ENCODE results near the gene MVB12A. TPM values are rescaled to one million over a fixed set of nuclear protein-coding genes. Genes with fewer than 3 reads are reported as not detected.

The MVB12A gene
- total and polyA plus RNA-seq, 2 of the 4 experiments (the other 2 are of a cell fraction) = 13.8 to 43.9 TPM

DNA sequence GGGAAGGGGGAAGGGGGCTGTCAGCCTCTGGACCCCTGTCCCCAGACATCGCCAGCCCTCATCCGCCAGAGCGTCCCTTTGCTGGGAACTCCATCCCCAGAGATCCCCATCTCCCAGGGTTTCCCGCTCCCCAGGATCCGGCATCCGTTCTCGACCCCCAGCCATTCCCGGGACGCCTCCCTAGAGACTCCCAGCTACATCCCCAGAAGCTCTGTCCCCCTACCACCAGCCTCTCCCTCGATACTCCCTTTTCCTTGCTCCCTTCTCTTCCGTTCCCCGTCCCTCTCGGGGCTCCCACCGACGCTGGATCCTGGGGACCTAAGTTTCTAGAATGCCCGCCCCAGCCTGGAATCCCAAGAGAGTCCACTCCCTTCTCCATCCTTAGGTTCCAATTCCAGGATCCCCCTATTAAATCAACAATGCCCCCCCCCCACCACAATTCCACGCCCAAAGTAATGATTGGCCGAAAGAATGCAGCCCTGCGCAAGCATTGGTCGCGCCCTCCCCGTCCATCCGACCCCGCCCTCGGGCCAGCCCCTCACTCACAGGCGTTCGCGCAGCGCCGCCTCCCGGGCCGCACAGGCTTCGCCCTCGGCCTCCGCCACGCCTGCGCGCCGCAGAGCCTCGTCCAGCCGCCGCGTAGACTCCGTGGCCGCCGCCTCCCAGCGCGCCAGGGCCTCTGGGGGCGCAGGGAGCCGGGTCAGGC is 29.0 kb upstream of the MVB12A start:
- in situ Hi-C loops (cut with MboI; ENCODE audit: low sequenced_read_pairs) = no loop called here
- no TSS peak for BruUV-seq (replicated peaks)
- H2AK9ac ChIP-seq (replicated peaks; ENCODE audit: low read depth, low read length, poor library complexity) = peak overlapping the region; percentile 23

More for the DNA sequence above, 29.0 kb upstream of the MVB12A start:
- H3K4me1 ChIP-seq (ENCODE audit: control insufficient read depth, insufficient read depth, low read length) = peaks cover 2% of the 10 kb centered on the region; the same call in 1 of the 2 replicates
- H2BK5ac ChIP-seq (ENCODE audit: low read depth, low read length, poor library complexity, severe bottlenecking) = no peak overlapping the region
- peak overlapping the region; percentile 51 for H3K4me3 ChIP-seq (ENCODE audit: insufficient read depth, low read depth, low read length)
- H3K4me2 ChIP-seq (ENCODE audit: low read depth, low read length) = peak overlapping the region; percentile 73
- ChIA-PET POLR2A (ENCODE audit: unreplicated experiment) (no interaction called here), CTCF (no interaction called here)
- ATAC-seq (ENCODE audit: low read depth) (peak; percentile 100), DNase-seq (peak; percentile 87)
- no peaks in the 10 kb centered on the region for H3K36me3 ChIP-seq (ENCODE audit: control insufficient read depth, insufficient read depth, low read length)
- H3K9ac ChIP-seq (ENCODE audit: low read depth, low read length) = peak overlapping the region; percentile 6
- H3K56ac ChIP-seq (ENCODE audit: extremely low read depth, insufficient read depth, low read length) = no peak overlapping the region
- peaks cover 9% of the 10 kb centered on the region; the same call in 1 of the 2 replicates for H3K9me3 ChIP-seq (ENCODE audit: control insufficient read depth, insufficient read depth, low read length)
- no peaks in the 10 kb centered on the region for H3K9me1 ChIP-seq (ENCODE audit: insufficient read depth, low read length)
- H2AFZ ChIP-seq (replicated peaks; ENCODE audit: low read length, poor library complexity) = peak overlapping the region; percentile 97
- dilution Hi-C loops (cut with HindIII; ENCODE audit: low sequenced_read_pairs, unreplicated experiment) = no loop called here
- no peaks in the 10 kb centered on the region for H3K79me1 ChIP-seq (ENCODE audit: low read depth in 1 of 2, low read length in 2 of 2)
- H3K27ac ChIP-seq (ENCODE audit: insufficient read depth, low read length) = no peak overlapping the region
- H3K4ac ChIP-seq (ENCODE audit: low read depth, low read length) = peak overlapping the region; percentile 28; the same call in 1 of the 2 replicates
- no peak overlapping the region for H4K91ac ChIP-seq (ENCODE audit: insufficient read depth, low read depth, low read length)
- peaks cover 3% of the 10 kb centered on the region for H3K27me3 ChIP-seq (ENCODE audit: control insufficient read depth, insufficient read depth, low read length)
- no peak overlapping the region for H2BK20ac ChIP-seq (ENCODE audit: low read depth, low read length)
- H3K23ac ChIP-seq (ENCODE audit: low read depth, low read length) = no peak overlapping the region
- H4K5ac ChIP-seq (ENCODE audit: low read depth, low read length) = peak overlapping the region; percentile 3; the same call in 1 of the 2 replicates
- no peak overlapping the region for H2BK120ac ChIP-seq (ENCODE audit: low read depth, low read length)
- peak overlapping the region; percentile 12 to 53; a peak in 2 of 4 replicates for H4K8ac ChIP-seq (ENCODE audit: low read depth in 2 of 2, low read length in 2 of 2)
- intact Hi-C loops (cut with micrococcal nuclease) = loop anchor here (10.0 kb wide), 1 partner anchor 164 kb away; the partner anchor contains the start of gene COLGALT1
- no peak overlapping the region for H2AK5ac ChIP-seq (ENCODE audit: low read depth, low read length)
- 1% methylated on average over 28 of the region's 50 CpGs; no CpG with 5 or more reads in 1 of the 2 experiments for WGBS, 2 experiments (ENCODE audit: extremely low coverage in 2 of 2, insufficient read length in 1 of 2)
- no peaks in the 10 kb centered on the region for H4K20me1 ChIP-seq (ENCODE audit: insufficient read depth, low read length)
- no peak overlapping the region; the same call in 1 of the 2 replicates for H3K14ac ChIP-seq (replicated peaks; ENCODE audit: low read depth, low read length)
- no peak; the same call in 1 of the 2 replicates for TF ChIP-seq MXI1 (IDR thresholded peaks at IDR 0.05; ENCODE audit: borderline replicate concordance, low read depth, low read length)
- no peak for TF ChIP-seq NFE2L2 (IDR thresholded peaks at IDR 0.05; ENCODE audit: low read depth, low read length)
- TF ChIP-seq RFX5 (IDR thresholded peaks at IDR 0.05; ENCODE audit: low read depth, low read length) = no peak
- TF ChIP-seq, protein P1, sequence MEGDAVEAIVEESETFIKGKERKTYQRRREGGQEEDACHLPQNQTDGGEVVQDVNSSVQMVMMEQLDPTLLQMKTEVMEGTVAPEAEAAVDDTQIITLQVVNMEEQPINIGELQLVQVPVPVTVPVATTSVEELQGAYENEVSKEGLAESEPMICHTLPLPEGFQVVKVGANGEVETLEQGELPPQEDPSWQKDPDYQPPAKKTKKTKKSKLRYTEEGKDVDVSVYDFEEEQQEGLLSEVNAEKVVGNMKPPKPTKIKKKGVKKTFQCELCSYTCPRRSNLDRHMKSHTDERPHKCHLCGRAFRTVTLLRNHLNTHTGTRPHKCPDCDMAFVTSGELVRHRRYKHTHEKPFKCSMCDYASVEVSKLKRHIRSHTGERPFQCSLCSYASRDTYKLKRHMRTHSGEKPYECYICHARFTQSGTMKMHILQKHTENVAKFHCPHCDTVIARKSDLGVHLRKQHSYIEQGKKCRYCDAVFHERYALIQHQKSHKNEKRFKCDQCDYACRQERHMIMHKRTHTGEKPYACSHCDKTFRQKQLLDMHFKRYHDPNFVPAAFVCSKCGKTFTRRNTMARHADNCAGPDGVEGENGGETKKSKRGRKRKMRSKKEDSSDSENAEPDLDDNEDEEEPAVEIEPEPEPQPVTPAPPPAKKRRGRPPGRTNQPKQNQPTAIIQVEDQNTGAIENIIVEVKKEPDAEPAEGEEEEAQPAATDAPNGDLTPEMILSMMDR (conservative IDR thresholded peaks at IDR 0.05; ENCODE audit: low read depth, low read length) = peak; percentile 87
- TF ChIP-seq SMC3 (IDR thresholded peaks at IDR 0.05; ENCODE audit: low read depth, low read length) = peak; percentile 36
- no peak for TF ChIP-seq FOS (IDR thresholded peaks at IDR 0.05; ENCODE audit: low read depth, low read length)
- TF ChIP-seq MAZ (IDR thresholded peaks at IDR 0.05; ENCODE audit: borderline replicate concordance, low read depth, low read length) = peak; percentile 93; the same call in 1 of the 2 replicates
- no peak for TF ChIP-seq CEBPB (IDR thresholded peaks at IDR 0.05; ENCODE audit: low read depth, low read length)
- TF ChIP-seq POLR2A (IDR thresholded peaks at IDR 0.05; ENCODE audit: low read depth, low read length) = no peak
- no peak for TF ChIP-seq RCOR1 (IDR thresholded peaks at IDR 0.05; ENCODE audit: insufficient replicate concordance, low read length)
- no peak for TF ChIP-seq MAFK (IDR thresholded peaks at IDR 0.05; ENCODE audit: low read depth, low read length)
- TF ChIP-seq CHD1 (IDR thresholded peaks at IDR 0.05; ENCODE audit: low read depth, low read length) = no peak
- peak; percentile 61 for TF ChIP-seq RAD21 (IDR thresholded peaks at IDR 0.05; ENCODE audit: low read length)
- TF ChIP-seq, protein P2, sequence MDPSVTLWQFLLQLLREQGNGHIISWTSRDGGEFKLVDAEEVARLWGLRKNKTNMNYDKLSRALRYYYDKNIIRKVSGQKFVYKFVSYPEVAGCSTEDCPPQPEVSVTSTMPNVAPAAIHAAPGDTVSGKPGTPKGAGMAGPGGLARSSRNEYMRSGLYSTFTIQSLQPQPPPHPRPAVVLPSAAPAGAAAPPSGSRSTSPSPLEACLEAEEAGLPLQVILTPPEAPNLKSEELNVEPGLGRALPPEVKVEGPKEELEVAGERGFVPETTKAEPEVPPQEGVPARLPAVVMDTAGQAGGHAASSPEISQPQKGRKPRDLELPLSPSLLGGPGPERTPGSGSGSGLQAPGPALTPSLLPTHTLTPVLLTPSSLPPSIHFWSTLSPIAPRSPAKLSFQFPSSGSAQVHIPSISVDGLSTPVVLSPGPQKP (IDR thresholded peaks at IDR 0.05; ENCODE audit: borderline replicate concordance, low read depth, low read length) = no peak
- H2BK15ac ChIP-seq (ENCODE audit: low read depth, low read length) = no peak overlapping the region; the same call in 2 of the 3 replicates
- H3K18ac ChIP-seq (ENCODE audit: low read depth, low read length) = no peak overlapping the region
